ENCODE results near the gene SLC25A10. TPM values are rescaled to one million over a fixed set of nuclear protein-coding genes. Genes with fewer than 3 reads are reported as not detected.

The SLC25A10 gene
- total RNA-seq, 1 donor from 2014 or later: 6.7 TPM

- Mint-ChIP-seq H3K9me3 (ENCODE audit: unreplicated experiment) (no peaks in the 10 kb centered on the region), H3K4me1 (ENCODE audit: unreplicated experiment) (peaks cover 4% of the 10 kb centered on the region), H3K27me3 (ENCODE audit: unreplicated experiment) (peaks cover 5% of the 10 kb centered on the region), H3K27ac (ENCODE audit: unreplicated experiment) (no peak overlapping the region), H3K4me3 (ENCODE audit: unreplicated experiment) (no peak overlapping the region), H3K36me3 (ENCODE audit: low read depth, unreplicated experiment) (no peaks in the 10 kb centered on the region)
- no peak for DNase-seq (ENCODE audit: low spot score)
- no peak for TF ChIP-seq CTCF (IDR thresholded peaks at IDR 0.05; ENCODE audit: unreplicated experiment)
Observed at GRCh38 chr17:81716674-81716996, 4.6 kb downstream of the SLC25A10 start.

GRCh38 chr17:81717049-81717765, 5.1 kb downstream of the SLC25A10 start:
- H3K36me3 Mint-ChIP-seq (ENCODE audit: low read depth, unreplicated experiment): no peaks in the 10 kb centered on the region
- H3K9me3 Mint-ChIP-seq (ENCODE audit: unreplicated experiment): no peaks in the 10 kb centered on the region
- no peak overlapping the region for H3K27ac Mint-ChIP-seq (ENCODE audit: unreplicated experiment)
- H3K4me3 Mint-ChIP-seq (ENCODE audit: unreplicated experiment): no peak overlapping the region
- no peak for TF ChIP-seq CTCF (IDR thresholded peaks at IDR 0.05; ENCODE audit: unreplicated experiment)
- H3K27me3 Mint-ChIP-seq (ENCODE audit: unreplicated experiment): peaks cover 6% of the 10 kb centered on the region
- H3K4me1 Mint-ChIP-seq (ENCODE audit: unreplicated experiment): peaks cover 4% of the 10 kb centered on the region
- DNase-seq (ENCODE audit: low spot score): no peak

GRCh38 chr17:81717766-81718089, 5.6 kb downstream of the SLC25A10 start:
- Mint-ChIP-seq H3K9me3 (ENCODE audit: unreplicated experiment) (no peaks in the 10 kb centered on the region), H3K27ac (ENCODE audit: unreplicated experiment) (no peak overlapping the region), H3K4me1 (ENCODE audit: unreplicated experiment) (peaks cover 2% of the 10 kb centered on the region), H3K36me3 (ENCODE audit: low read depth, unreplicated experiment) (no peaks in the 10 kb centered on the region), H3K4me3 (ENCODE audit: unreplicated experiment) (peak overlapping the region; percentile 51), H3K27me3 (ENCODE audit: unreplicated experiment) (peaks cover 6% of the 10 kb centered on the region)
- TF ChIP-seq CTCF (IDR thresholded peaks at IDR 0.05; ENCODE audit: unreplicated experiment): no peak
- DNase-seq (ENCODE audit: low spot score): no peak

- H3K27me3 Mint-ChIP-seq (ENCODE audit: unreplicated experiment): peaks cover 7% of the 10 kb centered on the region
- TF ChIP-seq CTCF (IDR thresholded peaks at IDR 0.05; ENCODE audit: unreplicated experiment): no peak
- peaks cover 10% of the 10 kb centered on the region for H3K4me1 Mint-ChIP-seq (ENCODE audit: unreplicated experiment)
- no peak overlapping the region for H3K27ac Mint-ChIP-seq (ENCODE audit: unreplicated experiment)
- no peaks in the 10 kb centered on the region for H3K9me3 Mint-ChIP-seq (ENCODE audit: unreplicated experiment)
- DNase-seq (ENCODE audit: low spot score): no peak
- H3K4me3 Mint-ChIP-seq (ENCODE audit: unreplicated experiment): no peak overlapping the region
- no peaks in the 10 kb centered on the region for H3K36me3 Mint-ChIP-seq (ENCODE audit: low read depth, unreplicated experiment)
Observed at GRCh38 chr17:81719410-81720266, 7.6 kb downstream of the SLC25A10 start.

Data from endothelial cell (in vitro differentiated cells).